Kasumi-1 (cell line): ENCODE data around the gene UBXN6.

ENCODE experiments used
- DNase-seq, 2 experiments: peaks; one replicate each; lab custom pipeline; 2025; lab: John Stamatoyannopoulos, UW

Gene UBXN6

GRCh38 chr19:4455719-4456475, 1.7 kb downstream of the UBXN6 start:
- DNase-seq, result no peak

- no peak for DNase-seq
Measured at GRCh38 chr19:4454747-4455718, 2.6 kb downstream of the UBXN6 start.

- DNase-seq, result no peak
Measured at GRCh38 chr19:4453232-4454179, 4.1 kb downstream of the UBXN6 start.

- no peak for DNase-seq
Measured at GRCh38 chr19:4452230-4452990, 5.2 kb downstream of the UBXN6 start.

GRCh38 chr19:4449639-4450028, 8.0 kb downstream of the UBXN6 start:
- no peak for DNase-seq

- DNase-seq, result no peak
Measured at GRCh38 chr19:4449022-4449638, 8.5 kb downstream of the UBXN6 start.

- no peak for DNase-seq
Measured at GRCh38 chr19:4448147-4448985, 9.2 kb downstream of the UBXN6 start.

- DNase-seq, result no peak
Measured at GRCh38 chr19:4447327-4448146, 10.1 kb downstream of the UBXN6 start.

- DNase-seq, result no peak
Measured at GRCh38 chr19:4446704-4447200, 10.8 kb downstream of the UBXN6 start.

GRCh38 chr19:4445963-4446703, 11.5 kb downstream of the UBXN6 start:
- no peak for DNase-seq

GRCh38 chr19:4444765-4445741, 12.5 kb downstream of the UBXN6 start:
- DNase-seq, result peak; percentile 7 to 8

GRCh38 chr19:4443966-4444764, 13.4 kb downstream of the UBXN6 start:
- no peak for DNase-seq

- no peak for DNase-seq
Measured at GRCh38 chr19:4443188-4443587, 14.4 kb downstream of the UBXN6 start.

GRCh38 chr19:4442819-4443146, 14.8 kb downstream of the UBXN6 start:
- DNase-seq, result no peak

- no peak for DNase-seq
Measured at GRCh38 chr19:4441994-4442818, 15.4 kb downstream of the UBXN6 start.
